Nephron (organoid): ENCODE data around the gene TMEM167B.
"Not testable (repeated sequence)": the region's sequence is repeated elsewhere in the genome, so short reads cannot be mapped to it uniquely, and the experiment has no call there.

Source experiments
- H3K27ac Mint-ChIP-seq, 3 experiments: 2 replicates each; pipeline ENCODE4 v1.8.0; 2020; ENCODE audit warnings: mixed read lengths in 3 of 3, mild to moderate bottlenecking in 2 of 3, moderate library complexity in 1 of 3
- H3K27me3 Mint-ChIP-seq: 2 replicates; pipeline ENCODE4 v1.8.0; 2021; ENCODE audit warnings: low read depth, mild to moderate bottlenecking, moderate library complexity, mixed read lengths
- H3K36me3 Mint-ChIP-seq: 2 replicates; pipeline ENCODE4 v1.8.0; 2020; ENCODE audit warnings: low read depth, mixed read lengths
- H3K4me1 Mint-ChIP-seq: 2 replicates; pipeline ENCODE4 v1.8.0; 2020; ENCODE audit warnings: mixed read lengths
- H3K4me3 Mint-ChIP-seq, 3 experiments: 2 replicates each; pipeline ENCODE4 v1.8.0; 2020; ENCODE audit warnings: mild to moderate bottlenecking in 3 of 3, mixed read lengths in 3 of 3, moderate library complexity in 2 of 3
- H3K9me3 Mint-ChIP-seq: 2 replicates; pipeline ENCODE4 v1.8.0; 2020; ENCODE audit warnings: mixed read lengths
- TF ChIP-seq, protein P1 (sequence below), 3 experiments: fragments of 200-600 bp; sonication (generic); IDR thresholded peaks; one replicate each; pipeline ENCODE4 v1.5.0; 2021; ENCODE audit warnings: antibody characterized with exemption in 3 of 3; ENCODE audit not compliant: unreplicated experiment in 3 of 3

TMEM167B gene

DNA sequence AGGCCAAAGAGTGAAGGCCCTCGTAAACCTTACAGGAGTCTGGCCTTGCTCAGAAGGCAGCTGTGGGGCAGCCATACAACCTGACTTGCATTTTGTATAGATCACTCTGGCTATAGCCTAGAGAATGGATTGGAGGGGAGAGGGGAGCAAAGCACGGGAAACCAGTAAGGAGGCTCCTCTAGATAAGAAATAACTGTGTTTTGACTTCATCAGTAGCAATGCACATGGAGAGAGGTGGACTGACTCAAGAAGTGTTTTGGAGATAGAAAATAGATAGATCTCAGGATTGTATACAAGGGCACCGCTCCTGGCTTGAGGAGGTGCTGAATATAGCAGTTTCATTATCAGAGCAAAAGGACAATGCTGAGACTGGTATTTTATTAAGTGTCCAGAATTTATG is 49.8 kb downstream of the TMEM167B start:
- Mint-ChIP-seq H3K36me3 (no peaks in the 10 kb centered on the region), H3K27me3 (no peaks in the 10 kb centered on the region), H3K4me3 (no peak overlapping the region), H3K27ac (no peak overlapping the region), H3K4me1 (no peaks in the 10 kb centered on the region), H3K9me3 (no peaks in the 10 kb centered on the region)
- TF ChIP-seq, protein P1, sequence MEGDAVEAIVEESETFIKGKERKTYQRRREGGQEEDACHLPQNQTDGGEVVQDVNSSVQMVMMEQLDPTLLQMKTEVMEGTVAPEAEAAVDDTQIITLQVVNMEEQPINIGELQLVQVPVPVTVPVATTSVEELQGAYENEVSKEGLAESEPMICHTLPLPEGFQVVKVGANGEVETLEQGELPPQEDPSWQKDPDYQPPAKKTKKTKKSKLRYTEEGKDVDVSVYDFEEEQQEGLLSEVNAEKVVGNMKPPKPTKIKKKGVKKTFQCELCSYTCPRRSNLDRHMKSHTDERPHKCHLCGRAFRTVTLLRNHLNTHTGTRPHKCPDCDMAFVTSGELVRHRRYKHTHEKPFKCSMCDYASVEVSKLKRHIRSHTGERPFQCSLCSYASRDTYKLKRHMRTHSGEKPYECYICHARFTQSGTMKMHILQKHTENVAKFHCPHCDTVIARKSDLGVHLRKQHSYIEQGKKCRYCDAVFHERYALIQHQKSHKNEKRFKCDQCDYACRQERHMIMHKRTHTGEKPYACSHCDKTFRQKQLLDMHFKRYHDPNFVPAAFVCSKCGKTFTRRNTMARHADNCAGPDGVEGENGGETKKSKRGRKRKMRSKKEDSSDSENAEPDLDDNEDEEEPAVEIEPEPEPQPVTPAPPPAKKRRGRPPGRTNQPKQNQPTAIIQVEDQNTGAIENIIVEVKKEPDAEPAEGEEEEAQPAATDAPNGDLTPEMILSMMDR (IDR thresholded peaks at IDR 0.05; ENCODE audit: unreplicated experiment in 3 of 3): no peak

- H3K4me3 Mint-ChIP-seq: no peak overlapping the region
- TF ChIP-seq, protein P1 (IDR thresholded peaks at IDR 0.05; ENCODE audit: unreplicated experiment in 3 of 3): no peak
- H3K36me3 Mint-ChIP-seq: no peaks in the 10 kb centered on the region
- no peaks in the 10 kb centered on the region for H3K9me3 Mint-ChIP-seq
- H3K27ac Mint-ChIP-seq: no peak overlapping the region
- no peaks in the 10 kb centered on the region for H3K4me1 Mint-ChIP-seq
- no peaks in the 10 kb centered on the region for H3K27me3 Mint-ChIP-seq
Observed at GRCh38 chr1:109142260-109142659, 51.7 kb downstream of the TMEM167B start.

- not testable (repeated sequence) for H3K27ac Mint-ChIP-seq, H3K27me3 Mint-ChIP-seq, H3K4me3 Mint-ChIP-seq, H3K36me3 Mint-ChIP-seq, H3K4me1 Mint-ChIP-seq, H3K9me3 Mint-ChIP-seq
Observed at GRCh38 chr1:109142725-109143124, 52.2 kb downstream of the TMEM167B start.
